Measurements from ENCODE around the gene LRRC15.

GRCh38 chr3:194382892-194383223 lies 13.3 kb upstream of the LRRC15 start:
- TF ChIP-seq CTCF (conservative IDR thresholded peaks at IDR 0.05; ENCODE audit: low read length), result no peak
- no peak for TF ChIP-seq EZH2phosphoT487 (IDR thresholded peaks at IDR 0.05; ENCODE audit: borderline replicate concordance, low read depth, low read length)
